GM19455 (cell line): Measurements from ENCODE around the gene PSMB4.
"Not testable (repeated sequence)": the region's sequence is repeated elsewhere in the genome, so short reads cannot be mapped to it uniquely, and the experiment has no call there.

Source experiments
- ATAC-seq: cut with Tn5 transposase; IDR thresholded peaks from one replicate; pipeline ENCODE4 v1.9.1; 2021; ENCODE audit not compliant: unreplicated experiment

PSMB4 gene

GRCh38 chr1:151399324-151400171 is at the start of gene PSMB4:
Gene PSMB4, plus strand, starts transcription at chr1:151399573. Its CDS starts 15 bp downstream, at chr1:151399588.
- peak; percentile 83 for ATAC-seq

- ATAC-seq, result not testable (repeated sequence)
Measured at GRCh38 chr1:151350323-151350722, 49.0 kb upstream of the PSMB4 start.

- no peak for ATAC-seq
Measured at GRCh38 chr1:151352021-151352718, 47.2 kb upstream of the PSMB4 start.

GRCh38 chr1:151356696-151357095 is 42.7 kb upstream of the PSMB4 start:
- no peak for ATAC-seq

- ATAC-seq, result no peak
Measured at GRCh38 chr1:151361883-151362282, 37.5 kb upstream of the PSMB4 start.

GRCh38 chr1:151362308-151363155 is 36.8 kb upstream of the PSMB4 start:
- no peak for ATAC-seq

- no peak for ATAC-seq
Measured at GRCh38 chr1:151364996-151365395, 34.4 kb upstream of the PSMB4 start.

GRCh38 chr1:151367658-151368392 is 31.5 kb upstream of the PSMB4 start:
- ATAC-seq, result no peak

- ATAC-seq, result no peak
Measured at GRCh38 chr1:151368393-151369301, 30.7 kb upstream of the PSMB4 start.

GRCh38 chr1:151369302-151369610 is 30.1 kb upstream of the PSMB4 start:
- no peak for ATAC-seq

GRCh38 chr1:151369621-151370048 is 29.7 kb upstream of the PSMB4 start:
- ATAC-seq, result no peak

- no peak for ATAC-seq
Measured at GRCh38 chr1:151370211-151370911, 29.0 kb upstream of the PSMB4 start.

- ATAC-seq, result no peak
Measured at GRCh38 chr1:151371370-151372057, 27.9 kb upstream of the PSMB4 start.

- no peak for ATAC-seq
Measured at GRCh38 chr1:151372058-151372934, 27.1 kb upstream of the PSMB4 start, which contains the start of gene SELENBP1. Gene SELENBP1, minus strand, starts transcription at chr1:151372705. Its CDS starts 64 bp downstream, at chr1:151372641.

GRCh38 chr1:151373196-151373595 is 26.2 kb upstream of the PSMB4 start:
- no peak for ATAC-seq

- no peak for ATAC-seq
Measured at GRCh38 chr1:151377150-151377884, 22.1 kb upstream of the PSMB4 start.

GRCh38 chr1:151384584-151384983 is 14.8 kb upstream of the PSMB4 start:
- no peak for ATAC-seq
